GM13977 (cell line): Measurements from ENCODE around the gene MRPL19.
"Not testable (repeated sequence)": the region's sequence is repeated elsewhere in the genome, so short reads cannot be mapped to it uniquely, and the experiment has no call there.

ENCODE experiments used
- DNase-seq: peaks from one replicate; pipeline ENCODE4 v3.0.0; 2012; ENCODE audit warnings: low spot score
- in situ Hi-C: fragments of 300-500 bp; cut with MboI; formaldehyde crosslinking; loops from one replicate; pipeline ENCODE4 v1.12.0; 2022; ENCODE audit warnings: low sequenced_read_pairs, low pct_unique_long_range_greater_than_20kb, mixed read lengths, inconsistent platforms; ENCODE audit not compliant: unreplicated experiment
- TF ChIP-seq, protein P1 (sequence below): IDR thresholded peaks from 2 replicates; pipeline ENCODE4 v1.5.1; 2012; ENCODE audit warnings: mild to moderate bottlenecking, control low read depth; ENCODE audit not compliant: insufficient read depth; ENCODE audit errors: extremely low read depth, missing control alignments

MRPL19 gene

DNA sequence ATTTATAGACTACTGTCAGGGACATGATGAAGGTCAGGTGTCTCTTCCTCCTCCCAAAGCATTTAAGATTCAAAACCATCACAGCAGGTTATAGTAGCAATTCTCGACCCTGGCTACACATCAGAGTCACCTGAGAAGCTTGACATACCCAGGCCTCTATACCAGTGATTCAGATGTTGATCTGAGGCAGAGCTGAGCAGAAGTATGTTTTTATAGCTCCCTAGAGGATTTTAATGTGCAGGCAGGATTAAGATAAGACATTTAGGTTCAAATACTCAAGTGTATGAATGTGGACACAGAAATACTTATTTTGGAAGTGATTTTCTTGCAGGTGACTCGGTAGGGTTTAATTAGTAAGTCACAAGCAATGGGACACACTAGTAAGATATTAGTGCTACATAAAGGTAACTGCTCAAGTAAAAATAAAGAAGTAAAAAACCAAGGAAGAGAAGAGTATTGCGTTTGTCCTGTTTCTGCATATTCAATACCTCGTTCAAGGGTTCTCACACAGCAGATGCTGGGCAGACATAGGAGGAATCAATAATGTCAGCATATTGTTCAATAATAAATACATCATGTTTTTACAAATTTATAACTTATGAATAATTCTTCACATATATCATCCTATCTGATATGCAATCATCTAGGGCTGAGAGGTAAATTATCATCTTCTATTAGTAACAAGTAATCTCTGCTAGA is 57.2 kb downstream of the MRPL19 start:
- in situ Hi-C loops = no loop called here
- DNase-seq = no peak
- TF ChIP-seq, protein P1, sequence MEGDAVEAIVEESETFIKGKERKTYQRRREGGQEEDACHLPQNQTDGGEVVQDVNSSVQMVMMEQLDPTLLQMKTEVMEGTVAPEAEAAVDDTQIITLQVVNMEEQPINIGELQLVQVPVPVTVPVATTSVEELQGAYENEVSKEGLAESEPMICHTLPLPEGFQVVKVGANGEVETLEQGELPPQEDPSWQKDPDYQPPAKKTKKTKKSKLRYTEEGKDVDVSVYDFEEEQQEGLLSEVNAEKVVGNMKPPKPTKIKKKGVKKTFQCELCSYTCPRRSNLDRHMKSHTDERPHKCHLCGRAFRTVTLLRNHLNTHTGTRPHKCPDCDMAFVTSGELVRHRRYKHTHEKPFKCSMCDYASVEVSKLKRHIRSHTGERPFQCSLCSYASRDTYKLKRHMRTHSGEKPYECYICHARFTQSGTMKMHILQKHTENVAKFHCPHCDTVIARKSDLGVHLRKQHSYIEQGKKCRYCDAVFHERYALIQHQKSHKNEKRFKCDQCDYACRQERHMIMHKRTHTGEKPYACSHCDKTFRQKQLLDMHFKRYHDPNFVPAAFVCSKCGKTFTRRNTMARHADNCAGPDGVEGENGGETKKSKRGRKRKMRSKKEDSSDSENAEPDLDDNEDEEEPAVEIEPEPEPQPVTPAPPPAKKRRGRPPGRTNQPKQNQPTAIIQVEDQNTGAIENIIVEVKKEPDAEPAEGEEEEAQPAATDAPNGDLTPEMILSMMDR = no peak

DNA sequence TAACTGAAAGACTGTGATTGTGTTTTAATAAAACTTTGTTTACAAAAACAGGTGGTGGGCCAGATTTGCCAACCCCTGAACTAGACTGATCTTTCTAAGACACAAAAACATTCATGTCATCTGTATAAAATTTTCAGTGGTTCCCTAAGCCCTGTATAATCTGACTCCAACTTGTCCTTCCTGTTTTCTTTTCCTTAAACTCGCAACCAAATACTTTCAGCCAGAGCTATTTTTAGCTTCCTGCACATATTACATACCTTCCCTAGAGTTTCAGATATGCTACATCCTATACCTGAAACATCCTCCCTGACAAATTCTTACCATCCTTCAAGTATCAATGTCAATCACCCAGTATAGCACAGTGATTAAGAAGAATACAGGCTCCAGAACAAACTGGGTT is 59.3 kb downstream of the MRPL19 start:
- no peak for DNase-seq
- TF ChIP-seq, protein P1 = no peak
- in situ Hi-C loops = no loop called here

GRCh38 chr2:75707901-75708300 is 61.3 kb downstream of the MRPL19 start:
- TF ChIP-seq, protein P1 = no peak
- in situ Hi-C loops = no loop called here
- no peak for DNase-seq

DNA sequence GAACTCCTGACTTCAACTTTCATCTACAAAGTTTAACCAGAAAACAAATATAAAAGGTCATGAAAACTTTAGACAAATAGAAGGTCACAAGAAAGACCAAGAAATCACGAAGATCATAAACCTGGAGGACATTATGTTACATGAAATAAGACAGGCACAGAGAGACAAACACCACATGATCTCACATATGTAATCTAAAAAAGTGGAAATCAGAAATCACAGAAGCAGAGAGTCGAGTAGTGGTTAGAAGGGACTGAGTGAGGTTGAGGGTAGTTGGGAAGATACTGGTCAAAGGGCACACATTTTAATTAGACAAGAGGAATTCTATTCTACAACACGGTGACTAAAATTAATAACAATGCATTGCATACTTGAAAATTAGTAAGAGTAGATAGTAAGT is 62.7 kb downstream of the MRPL19 start:
- DNase-seq = no peak
- TF ChIP-seq, protein P1 = no peak
- in situ Hi-C loops = no loop called here

- TF ChIP-seq, protein P1 = no peak
- no peak for DNase-seq
- in situ Hi-C loops = no loop called here
Measured at GRCh38 chr2:75710220-75710576, 63.6 kb downstream of the MRPL19 start.

GRCh38 chr2:75710577-75711253 is 64.1 kb downstream of the MRPL19 start, which contains the start of gene GCFC2:
TSS of gene GCFC2 (minus strand) at chr2:75710915. CDS start at chr2:75710855, 60 bp downstream.
- in situ Hi-C loops = no loop called here
- DNase-seq = peak; percentile 93
- TF ChIP-seq, protein P1 = peak; percentile 51

- in situ Hi-C loops, DNase-seq: not testable (repeated sequence)
Measured at GRCh38 chr2:75711590-75711989, 65.0 kb downstream of the MRPL19 start.
